Stimulated activated CD8-positive, alpha-beta memory T cell treated with anti-CD3 and anti-CD28 coated beads, Interleukin-2, amount 100 ng/mL, for 1 hour (primary cell): Measurements from ENCODE around the gene TOR2A.

ENCODE experiments used
- DNase-seq, 2 donors: peaks; one replicate each; pipeline ENCODE4 v3.0.0-alpha.2; 2020; ENCODE audit warnings: low read depth in 2 of 2

The TOR2A gene

DNA sequence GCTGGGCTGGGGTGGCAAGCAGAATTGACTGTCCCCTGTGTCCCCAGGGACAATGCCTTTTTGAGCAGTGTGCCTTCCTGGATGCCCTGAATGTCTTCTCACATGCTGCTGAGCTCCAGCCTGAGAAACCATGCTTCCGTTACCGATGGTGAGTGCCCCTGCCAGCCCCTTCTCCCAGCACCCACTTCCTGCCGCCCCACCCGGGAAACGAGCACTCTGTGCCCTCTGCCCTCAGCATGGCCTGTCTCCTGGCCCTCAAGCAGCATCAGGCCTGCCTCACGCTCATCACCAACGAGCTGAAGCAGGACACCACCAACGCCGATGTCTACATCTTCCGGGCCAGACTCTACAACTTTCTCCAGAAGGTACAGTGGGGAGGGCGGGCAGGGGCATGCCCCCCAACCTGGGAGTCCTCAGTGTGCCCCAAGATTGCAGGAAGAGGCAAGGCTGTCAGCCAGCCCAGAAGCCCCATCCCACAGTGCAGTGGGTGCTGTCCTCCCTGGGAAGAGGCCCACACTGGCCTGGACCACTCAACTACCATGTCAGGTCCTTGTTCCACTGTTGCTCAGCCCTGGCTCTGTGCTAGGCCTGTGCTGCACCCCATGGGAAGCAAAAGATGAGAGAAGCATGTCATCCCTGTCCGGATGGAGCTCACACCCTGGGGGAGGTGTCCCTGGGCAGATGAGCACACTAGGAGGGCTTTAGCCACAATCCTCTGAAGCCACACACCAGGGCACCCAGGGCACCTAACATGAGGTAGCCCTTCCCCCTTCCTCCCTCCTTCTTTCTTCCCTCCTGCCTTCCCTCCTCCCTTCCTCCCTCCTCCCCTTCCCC lies 14.8 kb downstream of the TOR2A start:
- DNase-seq = no peak

DNA sequence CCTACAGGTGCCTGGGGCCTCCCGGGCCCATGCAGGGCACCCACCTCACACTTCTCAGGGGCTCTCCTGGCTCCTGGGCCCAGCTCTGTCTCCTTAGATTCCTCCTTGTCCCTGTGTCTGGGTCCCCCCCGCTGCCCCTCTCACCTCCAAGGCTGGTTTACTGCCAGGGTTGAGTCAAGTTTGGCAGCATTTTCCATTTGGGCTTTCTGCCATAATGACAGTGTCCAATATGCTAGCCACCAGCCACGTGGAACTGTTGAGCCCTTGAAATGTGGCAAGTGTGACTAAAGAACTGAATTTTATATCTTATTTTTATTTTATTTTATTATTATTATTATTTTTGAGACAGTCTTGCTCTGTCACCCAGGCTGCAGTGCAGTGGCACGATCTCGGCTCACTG lies 17.3 kb downstream of the TOR2A start:
- DNase-seq = no peak

DNA sequence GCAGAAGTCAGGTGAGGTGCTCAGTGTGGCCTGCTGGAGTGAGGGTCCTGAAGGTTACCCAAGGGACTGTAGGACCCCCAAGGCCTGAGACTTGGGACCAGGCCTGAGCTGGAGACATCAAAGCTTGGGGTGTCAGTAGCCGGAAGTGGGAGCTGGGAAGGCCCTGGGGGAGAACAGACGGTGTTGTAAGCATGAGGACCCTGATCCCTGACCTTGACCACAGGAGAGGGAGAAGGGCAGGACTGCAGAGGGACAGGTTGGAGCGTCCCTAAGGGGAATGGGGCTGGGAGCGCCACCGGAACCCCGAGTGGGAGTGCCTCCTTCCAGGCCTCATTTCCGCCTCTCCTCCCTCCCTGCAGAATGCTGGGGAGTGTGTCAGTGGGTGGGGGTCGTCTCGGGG lies 18.7 kb downstream of the TOR2A start:
- no peak for DNase-seq

DNA sequence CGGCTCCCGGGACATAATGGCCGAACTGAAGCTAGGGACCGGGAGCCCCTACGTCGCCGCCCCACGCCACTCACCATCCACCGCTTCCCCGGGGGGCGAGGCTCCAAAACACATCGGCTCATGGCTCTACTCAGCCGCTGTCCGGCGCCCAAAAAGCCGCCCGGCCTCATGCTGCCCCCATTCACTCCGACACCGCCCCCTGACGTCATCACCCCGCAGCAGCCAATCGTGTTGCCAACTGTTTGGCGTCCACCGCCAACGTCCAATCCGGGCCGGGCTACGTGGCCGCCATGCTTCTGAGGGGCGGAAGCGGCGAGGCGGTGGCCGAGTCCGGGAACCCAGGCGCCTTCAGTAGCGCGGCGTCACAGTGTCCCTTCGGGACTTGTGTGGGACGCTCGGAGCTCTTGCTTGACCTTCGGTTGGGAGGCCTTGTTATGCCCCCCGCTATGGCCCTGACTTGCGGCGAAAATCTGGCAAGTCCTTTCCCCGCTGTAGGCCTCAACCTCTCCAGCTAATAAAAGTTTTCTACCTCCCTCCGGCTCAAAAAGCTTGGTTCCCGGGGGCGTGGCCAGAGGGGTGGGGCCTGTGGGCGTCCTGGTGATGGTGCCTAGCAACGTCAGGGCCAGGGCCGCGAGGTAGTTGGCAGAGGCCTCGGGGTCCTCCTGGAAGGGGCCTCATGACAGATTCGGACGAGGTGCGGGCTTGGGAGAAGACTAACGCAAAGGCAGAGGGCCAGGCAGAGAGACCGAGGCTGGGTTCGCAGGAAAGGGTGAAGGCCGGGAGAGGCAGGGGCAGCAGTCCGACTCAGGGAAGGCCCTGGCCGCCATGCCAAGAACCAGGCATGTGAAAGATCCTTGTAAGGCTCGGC lies 19.4 kb downstream of the TOR2A start, which contains the start of the genes PTRH1 and TTC16:
TSS of gene PTRH1 (minus strand) at position 194 of the 868 bp plus-strand sequence. CDS start at position 170, 24 bp downstream.
TSS of gene TTC16 (plus strand) at position 610 of the 868 bp plus-strand sequence. CDS start at position 677, 67 bp downstream.
- DNase-seq = peak; percentile 94 to 96

DNA sequence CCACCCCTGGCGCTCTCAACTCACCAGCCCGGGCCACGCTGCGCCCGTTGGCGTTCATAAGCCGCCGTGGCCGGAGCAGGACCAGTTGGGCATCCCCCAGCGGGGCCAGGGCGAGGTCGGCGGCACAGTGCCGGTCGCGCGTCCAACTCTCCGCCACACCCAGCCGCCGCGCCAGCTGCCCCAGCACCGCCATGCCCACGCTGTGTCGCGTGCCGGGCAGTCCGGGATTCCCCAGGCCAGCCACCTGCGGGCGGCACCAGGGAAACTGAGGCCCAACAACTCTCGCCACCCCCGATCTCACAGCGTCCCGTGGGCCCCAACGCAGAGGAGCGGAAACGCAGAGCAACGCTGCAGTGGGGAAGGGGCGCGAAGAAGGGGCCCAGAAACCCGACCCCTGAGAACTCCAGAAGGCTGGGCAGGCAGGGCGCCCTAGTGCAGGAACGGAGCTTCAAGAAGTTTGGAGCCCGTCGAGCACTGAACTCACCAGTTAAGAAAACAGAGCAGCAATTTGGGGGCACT lies 20.1 kb downstream of the TOR2A start:
- DNase-seq = no peak

DNA sequence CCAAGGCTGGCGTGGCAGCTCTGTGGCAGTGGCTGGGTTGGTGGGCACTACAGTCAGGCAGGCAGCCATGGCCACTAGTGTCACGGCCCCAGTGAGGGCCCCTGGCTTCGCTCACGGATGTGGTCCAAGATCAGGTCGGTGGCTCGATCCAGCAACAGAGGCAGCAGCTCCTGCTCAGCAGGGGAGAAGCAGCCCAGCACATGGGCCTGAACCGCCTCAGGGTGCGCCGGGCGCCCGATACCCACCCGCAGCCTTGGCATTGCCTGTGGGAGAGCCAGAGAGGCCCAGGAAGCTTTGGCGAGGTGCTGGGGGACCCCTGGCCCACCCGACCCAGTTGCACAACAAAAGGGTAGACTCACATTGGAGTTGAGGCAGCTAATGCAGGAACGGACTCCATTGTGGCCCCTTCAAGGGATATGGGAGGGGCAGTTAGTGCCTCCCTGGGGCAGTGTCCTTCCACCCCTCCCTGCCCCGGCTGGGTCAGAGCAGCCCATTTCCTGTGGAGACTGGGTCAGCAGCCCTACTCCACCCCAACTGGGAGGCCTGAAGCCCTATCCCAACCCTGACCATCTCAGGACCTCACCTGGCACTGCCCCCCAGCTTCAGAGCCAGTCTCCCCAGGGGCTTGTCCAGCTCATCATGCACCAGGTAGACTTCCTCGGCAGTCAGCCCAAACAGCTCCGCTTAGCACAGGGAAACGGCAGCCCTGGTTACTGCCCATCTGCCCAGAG lies 20.9 kb downstream of the TOR2A start:
- DNase-seq = no peak

DNA sequence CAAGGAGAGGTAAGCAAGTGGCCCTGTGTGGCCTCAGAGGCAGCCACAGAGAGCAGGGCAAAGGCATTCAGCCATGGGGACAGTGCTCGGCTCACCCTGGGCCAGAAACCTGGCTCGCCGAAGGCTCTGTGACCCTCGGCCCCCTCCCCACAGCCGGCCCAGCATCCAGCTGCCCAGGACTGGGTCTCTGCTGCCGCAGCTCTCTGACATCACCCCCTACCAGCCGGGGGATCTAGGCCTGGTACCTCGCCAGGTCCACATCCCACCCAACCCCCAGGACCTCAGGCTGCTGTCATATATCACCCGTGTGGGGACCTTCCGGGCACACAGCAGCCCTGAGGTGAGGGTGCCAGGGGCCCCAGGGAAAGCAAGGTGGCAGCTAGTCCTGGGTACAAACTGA lies 22.2 kb downstream of the TOR2A start:
- no peak for DNase-seq

DNA sequence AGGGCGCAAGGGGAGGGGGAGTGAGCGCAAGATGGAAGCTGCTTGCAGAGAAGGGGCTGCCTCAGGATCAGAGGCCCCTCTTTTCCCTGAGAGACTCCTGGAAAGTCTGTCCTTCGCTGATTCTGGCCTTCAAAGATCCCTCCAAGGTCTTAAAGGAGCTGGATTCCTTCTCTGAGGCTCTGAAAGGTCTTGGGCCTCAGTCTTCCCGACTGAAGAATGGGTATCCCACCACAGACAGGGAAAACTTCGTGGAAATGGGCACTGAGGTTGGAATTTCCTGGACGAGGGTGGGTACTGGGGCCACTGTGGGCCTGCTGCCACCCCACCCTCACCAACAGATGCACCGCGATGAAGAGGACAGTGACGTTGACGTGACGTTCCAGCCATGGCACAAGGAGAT lies 22.7 kb downstream of the TOR2A start:
- DNase-seq = no peak

DNA sequence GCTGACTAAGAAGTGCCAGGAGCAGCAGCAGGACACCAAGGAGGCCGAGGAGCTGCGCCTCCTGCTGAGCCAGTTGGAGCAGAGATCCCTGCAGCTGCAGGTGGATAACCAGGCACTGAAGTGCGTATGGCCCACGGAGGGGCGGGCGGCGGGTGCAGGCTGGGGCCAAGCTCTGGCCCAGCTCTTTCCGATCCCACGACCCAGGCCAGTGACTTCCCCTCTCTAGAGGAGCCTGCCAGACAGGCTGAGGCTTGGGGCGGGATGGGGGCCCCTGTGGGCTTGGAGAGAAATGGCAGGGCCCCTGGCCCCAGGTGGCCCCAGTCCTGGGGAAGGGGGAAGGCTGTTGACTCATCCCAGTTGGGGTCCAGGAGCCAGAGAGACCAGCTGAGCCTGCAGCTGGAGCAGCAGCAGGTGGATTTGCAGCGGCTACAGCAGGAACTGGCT lies 23.2 kb downstream of the TOR2A start:
- DNase-seq = no peak

DNA sequence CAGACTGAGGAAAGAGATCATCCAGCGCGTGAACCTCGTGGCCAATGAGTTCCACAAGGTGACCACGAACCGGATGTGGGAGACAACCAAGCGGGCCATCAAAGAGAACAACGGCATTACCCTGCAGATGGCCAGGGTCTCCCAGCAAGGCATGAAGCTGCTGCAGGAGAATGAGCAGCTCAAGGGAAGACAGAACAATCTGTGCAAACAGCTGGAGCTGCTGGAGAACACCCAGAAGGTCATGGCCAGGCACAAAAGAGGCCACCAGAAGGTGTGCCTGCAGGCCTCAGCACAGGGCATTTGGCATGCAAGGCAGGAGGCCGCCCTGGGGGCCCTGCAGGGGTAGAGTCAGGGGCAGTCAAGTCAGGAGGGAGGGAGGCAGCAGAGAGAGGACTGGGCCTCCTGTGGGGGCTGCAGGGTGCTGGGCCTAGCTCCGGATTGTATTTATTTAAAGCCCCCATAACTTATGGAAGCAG lies 23.8 kb downstream of the TOR2A start:
- DNase-seq = no peak

DNA sequence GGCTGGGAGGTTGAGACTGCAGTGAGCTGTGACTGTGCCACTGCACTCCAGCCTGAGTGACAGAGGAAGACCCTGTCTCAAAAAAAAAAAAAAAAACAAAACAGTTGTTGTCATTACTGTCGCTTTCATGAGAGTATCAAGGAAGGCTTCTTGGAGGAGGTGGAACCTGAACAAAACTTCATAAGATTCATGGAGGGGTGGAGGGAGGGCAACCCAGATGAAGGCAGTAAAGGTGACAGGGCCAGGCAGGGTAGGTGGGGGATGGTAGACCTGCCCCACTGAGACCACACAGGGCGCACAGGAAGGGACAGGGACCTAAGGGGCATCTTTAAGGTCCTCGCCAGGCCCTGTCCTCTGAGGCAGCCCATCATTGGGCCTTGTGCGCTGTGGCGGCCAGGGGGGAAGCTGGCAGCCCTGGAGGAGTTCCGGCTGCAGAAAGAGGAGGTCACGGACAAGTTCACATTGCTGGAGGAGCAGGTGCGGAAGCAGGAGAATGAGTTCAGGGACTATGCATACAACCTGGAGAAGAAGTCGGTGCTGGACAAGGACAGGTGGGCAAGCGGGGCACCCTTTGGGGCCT lies 24.8 kb downstream of the TOR2A start:
- no peak for DNase-seq

DNA sequence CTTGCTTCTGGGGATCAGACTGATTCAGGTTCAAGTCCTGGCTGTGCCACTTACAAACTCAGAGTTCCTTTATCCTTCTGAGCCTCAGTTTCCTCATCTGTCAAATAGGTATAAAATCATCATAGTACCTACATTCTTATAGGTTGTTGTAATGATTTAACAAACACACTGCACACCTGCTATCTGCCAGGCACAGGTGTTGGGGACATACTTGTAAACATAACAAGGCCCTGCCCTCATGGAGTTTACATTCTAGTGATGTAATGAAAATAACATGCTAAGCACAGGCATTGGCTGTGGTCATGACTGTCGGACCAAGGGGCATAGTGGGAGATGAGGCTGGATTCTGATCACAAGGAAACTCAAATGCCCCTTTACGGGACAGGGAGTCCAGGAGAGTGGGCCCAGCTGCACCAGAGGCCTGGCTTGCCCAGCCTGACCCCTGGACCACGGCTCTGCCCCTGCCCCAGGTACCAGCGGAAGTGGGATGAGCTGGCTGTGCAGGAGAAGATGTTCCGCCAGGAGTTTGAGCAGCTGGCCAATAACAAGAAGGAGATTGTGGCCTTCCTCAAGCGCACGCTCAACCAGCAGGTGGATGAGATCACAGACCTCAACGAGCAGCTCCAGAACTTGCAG lies 26.0 kb downstream of the TOR2A start:
- no peak for DNase-seq

DNA sequence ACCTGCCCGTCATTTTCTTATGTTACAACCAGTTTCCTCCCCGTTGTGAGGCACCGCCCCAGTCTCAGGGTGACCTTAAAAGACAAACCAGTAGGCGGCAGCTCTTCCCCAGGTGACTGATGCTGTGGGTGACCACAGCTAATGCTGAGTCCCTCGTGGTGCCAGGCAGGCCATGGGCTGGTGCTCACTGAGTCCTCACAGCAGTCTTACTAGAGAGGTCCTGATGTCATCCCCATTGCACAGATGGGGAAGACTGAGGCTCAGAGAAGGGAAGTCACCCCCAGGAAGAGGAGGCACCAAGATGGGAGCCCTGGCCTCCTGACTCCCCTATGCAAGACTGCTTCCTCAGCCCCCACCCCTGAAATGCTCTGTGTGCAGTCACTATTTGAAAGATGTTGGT lies 27.3 kb downstream of the TOR2A start:
- no peak for DNase-seq

DNA sequence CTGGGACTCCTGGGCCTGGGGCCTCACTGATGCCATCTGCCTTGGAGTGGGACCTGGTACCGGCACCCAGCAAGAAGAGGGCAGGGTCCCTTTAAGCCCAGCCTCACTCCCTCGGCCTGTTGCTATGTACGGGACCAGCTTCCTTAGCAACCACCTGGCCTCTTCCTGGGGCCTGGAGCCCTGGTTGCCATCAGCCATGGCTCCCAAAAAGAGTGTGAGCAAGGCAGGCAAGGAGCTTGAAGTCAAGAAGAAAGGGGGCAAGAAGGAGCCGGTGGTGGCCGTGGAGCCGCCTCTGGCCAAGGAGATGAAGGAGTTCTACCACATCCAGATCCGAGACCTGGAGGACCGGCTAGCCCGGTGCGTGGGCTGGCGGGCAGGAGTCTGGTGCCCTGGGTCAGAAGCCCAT lies 28.3 kb downstream of the TOR2A start, which contains the start of gene CFAP157:
TSS of gene CFAP157 (plus strand) at position 153 of the 406 bp plus-strand sequence. CDS start at position 197, 44 bp downstream.
- DNase-seq = no peak

DNA sequence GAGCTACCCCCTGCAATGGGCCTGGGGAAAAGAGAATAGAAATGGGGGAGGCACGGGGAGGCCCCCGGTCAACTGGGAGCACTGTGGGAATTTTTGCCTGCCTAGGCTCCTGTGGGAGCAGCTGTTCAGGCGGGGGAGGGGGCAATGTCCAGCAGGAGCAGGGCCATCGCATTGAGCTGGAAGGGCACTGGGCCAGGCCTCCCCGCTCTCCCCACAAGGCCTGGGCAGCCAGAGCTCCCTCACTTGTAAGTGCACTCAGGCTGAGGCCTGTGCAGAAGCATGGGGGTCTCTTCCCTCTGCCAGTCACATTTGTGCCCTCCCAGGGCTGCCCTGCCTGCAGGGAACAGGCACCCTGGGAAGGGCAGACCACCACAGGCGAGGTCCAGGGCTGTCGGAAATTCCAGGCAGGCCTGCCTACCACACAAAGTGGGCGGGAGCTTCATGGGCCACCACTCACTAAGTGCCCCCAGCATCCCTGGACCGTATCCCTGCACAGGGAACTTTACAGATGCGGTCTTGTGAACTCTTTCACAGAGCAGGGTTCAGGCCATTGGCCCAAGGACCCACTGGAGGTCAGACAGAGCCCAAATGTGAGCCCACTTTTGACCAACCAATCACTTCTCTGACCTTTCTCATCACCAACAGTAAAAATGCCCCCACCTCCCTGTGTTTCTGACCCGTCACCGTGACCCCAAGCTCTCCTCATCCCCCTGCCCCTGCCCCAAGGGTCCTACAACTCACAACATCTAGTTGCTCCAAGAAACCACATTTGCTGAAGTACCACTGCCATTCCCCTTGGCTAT lies 29.3 kb downstream of the TOR2A start:
- DNase-seq = no peak

DNA sequence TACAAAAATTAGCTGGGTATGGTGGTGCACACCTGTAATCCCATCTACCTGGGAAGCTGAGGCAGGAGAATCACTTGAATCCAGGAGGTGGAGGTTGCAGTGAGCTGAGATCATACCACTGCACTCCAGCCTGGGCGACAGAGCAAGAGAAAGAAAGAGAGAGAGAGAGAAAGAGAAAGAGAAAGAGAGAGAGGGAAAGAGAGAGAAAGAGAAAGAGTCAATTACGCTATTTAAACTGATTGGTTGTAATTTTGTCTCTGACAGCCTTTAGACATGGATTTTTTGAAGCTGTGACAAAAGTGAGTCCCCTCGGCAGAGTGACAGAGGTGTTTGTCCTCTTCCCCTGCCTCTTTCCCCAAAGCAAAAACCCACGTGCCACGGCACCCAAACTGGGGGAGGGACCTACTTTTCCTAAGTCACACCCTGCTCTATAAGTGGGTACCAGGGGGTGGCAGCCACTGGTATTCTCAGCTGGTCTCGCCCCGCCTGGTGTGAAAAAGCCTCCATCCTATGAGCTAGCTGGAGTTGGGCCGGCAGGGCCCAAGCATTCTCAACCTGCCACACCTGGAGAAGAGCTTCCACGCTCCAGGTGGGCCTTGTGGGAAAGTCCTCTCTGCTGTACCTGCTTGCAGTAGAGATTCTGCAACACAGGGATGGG lies 31.7 kb downstream of the TOR2A start:
- DNase-seq = no peak

DNA sequence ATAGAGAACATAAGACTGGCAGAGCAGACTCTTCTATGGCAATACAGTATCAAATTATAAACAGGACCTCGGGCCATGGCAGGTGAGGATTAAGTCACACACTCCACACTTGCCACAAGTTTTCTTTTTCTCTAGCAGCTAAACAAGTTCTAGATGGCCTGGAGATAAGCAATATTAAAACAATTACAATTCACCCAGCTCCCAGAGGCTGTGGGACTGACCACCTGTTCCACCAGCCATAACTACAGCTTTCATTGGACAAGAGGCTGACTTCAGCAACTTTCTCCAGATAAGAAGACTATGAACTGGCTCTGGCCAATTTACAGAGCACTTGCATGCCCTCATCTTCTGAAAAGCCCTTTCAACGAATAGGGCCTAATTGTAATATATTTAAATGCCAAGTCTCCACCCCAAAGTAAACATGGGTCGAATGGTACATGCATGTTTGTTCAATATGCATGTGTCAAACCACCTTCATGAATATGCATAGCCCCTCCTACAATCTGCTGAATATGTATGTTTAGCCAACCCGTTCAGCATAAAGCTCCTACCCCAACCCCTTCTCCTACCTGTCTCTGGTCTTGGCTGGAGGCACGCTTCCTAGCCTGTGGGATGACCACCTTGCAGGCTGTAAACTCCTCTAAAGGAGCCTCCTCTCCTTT lies 34.4 kb downstream of the TOR2A start:
- DNase-seq = no peak

DNA sequence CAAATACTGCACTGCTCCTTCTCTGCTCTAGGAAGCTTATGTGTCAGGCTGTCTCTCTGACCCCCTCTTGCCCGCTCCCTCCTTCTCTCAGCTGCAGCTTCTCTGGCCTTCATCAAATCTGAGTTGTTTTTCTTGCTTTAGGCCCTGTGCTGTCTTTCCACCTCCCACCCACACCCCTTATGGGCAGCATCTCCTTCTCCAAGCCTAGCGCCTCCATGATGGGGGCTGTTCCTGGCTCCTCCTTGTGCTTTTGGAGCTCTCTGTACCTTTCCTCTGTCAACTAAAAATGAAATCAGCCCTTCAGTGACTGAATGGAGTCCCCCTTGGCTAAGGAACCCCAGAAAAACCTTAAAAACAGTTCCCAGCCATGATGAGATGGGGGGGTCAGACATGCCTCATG lies 35.0 kb downstream of the TOR2A start:
- no peak for DNase-seq
